Activated effector memory CD4-positive, alpha-beta T cell treated with Interleukin-2 at 50 U/mL for 16 hours (primary cell): ENCODE data around the gene PALB2.
"Not testable (repeated sequence)": the region's sequence is repeated elsewhere in the genome, so short reads cannot be mapped to it uniquely, and the experiment has no call there.

Experiments used
- DNase-seq: peaks from one replicate; pipeline ENCODE4 v3.0.0-alpha.2; 2020

The PALB2 gene

DNA sequence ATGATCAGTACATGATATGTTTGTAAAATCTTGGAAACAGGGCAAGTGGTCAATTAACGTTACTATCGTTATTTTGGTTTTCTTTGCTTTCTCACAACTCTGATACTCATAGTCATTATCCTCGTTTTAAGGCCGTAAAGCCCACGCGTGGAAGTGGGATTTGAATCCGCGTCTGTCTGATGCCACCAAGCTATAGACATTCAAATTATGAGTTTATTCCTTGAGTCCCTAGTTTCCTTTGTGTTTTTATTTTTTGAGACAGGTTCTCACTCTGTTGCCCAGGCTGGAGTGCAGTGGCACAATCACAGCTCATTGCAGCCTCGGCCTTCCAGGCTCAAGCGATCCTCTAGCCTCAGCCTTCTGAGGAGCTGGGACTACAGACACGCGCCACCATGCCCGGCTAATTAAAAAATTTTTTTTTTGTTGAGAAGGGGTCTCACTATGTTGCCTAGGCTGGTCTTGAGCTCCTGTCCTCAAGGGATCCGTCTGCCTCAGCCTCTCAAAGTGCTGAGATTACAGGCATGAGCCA is 1.2 kb upstream of the PALB2 start:
- no peak for DNase-seq

DNA sequence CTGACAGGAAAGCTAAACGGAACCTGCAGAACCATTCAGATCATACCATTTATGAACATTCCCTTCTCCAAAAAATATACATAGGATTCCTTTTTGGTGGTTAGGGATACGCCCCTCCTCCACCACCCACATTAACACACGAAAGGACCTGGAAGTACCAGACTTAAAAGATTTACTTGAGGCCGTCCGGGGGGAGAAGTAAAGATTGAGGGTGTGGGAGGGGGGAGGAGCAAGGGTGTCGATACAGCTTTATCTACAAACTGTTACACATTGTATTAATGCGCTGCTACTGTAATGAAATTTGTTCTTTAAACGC is 537 bp downstream of the PALB2 start:
- no peak for DNase-seq

DNA sequence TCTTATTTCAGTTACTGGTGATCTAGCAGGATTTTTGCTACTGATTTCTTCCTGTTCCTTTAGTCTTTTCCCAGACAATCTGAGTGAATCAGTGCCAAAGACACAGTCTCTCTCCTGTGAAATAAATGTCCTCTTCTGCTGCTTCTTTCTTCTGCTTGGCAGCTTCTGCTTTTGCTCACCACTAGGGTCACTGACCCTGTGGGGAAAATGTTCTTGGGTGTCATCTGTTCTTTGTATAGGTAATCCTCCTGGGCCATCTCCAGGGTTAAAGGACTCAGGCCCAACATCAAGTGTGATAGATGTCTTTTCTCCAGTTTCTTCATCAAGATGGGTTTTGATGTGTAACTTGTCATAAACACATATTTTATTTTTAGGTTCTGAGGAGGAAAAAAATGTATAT is 5.2 kb downstream of the PALB2 start:
- no peak for DNase-seq

DNA sequence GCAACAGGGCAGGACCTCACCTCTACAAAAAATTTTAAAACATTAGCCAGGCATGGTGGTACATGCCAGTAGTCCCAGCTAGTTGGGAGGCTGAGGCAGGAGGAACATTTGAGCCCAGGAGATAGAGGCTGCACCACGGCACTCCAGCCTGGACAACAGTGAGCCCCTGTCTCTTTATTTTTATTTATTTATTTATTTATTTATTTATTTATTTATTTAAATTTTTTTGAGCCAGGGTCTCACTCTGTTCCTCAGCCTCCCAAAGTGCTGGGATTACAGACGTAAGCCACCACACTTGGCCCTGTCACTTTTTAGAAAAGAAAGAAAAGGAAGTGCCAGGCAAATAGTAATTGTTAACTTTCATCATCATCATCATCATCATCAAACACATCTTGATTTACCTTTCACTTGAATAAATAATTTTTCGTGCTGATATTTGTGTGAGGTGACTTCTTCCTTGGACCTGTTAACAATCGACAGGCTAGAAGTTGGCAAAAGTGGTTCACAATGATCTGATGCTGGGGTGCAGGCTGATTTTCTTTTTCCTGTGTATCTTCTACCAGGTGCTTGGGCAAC is 6.6 kb downstream of the PALB2 start:
- no peak for DNase-seq

DNA sequence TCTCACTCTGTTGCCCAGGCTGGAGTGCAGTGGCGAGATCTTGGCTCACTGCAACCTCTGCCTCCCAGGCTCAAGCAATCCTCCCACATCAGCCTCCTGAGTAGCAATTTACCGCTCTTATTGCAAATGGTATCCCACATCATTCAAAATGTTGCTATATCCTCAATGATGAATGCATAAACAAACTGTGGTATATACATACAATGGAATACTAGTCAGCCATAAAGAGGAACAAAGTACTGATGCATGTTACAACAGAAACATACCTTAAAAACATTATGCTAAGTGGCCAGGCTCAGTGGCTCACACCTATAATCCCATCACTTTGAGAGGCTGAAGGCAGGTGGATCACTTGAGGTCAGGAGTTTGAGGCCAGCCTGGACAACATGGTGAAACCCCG is 9.2 kb downstream of the PALB2 start:
- DNase-seq: not testable (repeated sequence)

DNA sequence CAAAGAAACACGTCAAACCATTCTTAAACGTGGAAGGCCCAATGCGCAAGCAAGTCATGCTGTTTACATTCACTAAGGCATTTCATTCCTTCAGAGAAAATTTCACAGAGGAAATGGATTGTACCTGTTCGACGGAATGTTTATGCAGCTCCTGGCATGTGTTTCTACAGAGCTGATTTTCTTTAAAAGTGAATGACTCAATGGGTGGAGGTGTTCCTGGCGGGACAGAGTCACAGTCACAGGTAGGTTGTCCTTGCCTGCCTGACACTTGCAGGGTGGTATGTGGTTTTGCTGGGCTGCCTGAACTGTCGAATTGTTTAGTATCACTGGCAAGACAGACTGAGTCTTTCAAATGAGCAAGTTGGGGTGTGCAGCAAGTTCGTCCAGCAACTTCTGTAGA is 11.6 kb downstream of the PALB2 start:
- DNase-seq: no peak

DNA sequence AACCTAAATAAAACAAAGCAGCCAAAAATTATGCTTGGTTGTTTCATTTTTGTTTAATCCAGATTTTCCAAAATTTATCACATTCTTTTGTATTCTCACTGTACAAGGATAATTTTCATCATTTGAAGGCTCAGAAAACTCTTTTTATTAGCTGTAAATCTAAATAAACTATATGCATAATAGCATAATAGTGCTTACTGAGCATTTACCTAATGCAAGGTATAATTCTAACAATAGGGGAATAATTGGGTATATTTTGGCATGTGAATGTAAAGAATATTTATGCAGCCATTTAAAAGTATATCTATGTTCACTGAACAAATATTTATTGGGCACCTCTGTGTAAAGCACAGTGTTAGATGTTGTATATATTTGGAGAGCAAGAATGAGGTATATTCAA is 17.0 kb downstream of the PALB2 start:
- no peak for DNase-seq

DNA sequence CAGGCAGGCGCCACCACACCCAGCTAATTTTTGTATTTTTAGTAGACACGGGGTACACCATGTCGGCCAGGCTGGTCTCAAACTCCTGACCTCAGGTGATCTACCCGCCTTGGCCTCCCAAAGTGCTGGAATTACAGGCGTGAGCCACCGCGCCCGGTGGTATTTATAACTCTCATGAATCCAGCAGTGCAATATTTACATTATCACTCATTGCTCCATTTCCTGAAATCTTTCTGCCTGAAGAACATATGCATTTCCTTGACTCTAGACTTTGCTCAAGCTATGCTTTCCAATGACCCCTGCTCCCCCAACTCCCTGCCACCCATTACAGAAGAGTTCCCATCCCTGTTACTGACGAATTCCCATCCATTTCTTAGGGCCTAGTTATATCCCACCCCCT is 25.3 kb downstream of the PALB2 start:
- no peak for DNase-seq

DNA sequence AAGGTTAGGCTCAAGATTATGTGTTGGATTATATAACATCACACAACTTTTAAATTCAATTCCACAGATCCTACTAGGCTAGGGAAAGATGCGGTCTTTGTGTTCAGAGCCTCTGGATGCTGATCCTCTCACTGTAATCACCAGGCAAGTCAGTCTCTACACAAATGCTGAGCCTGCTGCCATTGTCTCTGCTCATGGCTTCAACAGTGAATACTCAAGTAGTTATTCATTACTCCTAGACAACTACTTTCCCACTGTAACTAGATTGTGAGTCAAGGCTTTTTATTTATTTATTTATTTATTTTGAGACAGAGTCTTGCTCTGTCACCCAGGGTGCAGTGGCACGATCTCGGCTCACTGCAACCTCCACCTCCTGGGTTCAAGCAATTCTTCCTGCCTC is 29.2 kb downstream of the PALB2 start:
- DNase-seq: no peak

DNA sequence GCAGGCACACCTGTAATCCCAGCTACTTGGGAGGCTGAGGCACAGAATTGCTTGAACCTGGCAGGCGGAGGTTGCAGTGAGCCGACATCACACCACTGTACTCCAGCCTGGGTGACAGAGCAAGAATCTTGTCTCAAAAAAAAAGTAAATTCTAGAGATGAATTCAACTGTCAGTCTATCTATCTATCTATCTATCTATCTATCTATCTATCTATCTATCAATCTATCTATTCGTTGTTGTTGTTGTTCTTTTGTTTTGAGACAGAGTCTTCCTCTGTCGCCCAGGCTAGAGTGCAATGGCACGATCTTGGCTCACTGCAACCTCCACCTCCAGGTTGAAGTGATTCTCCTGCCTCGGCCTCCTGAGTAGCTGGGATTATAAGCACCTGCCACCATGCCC is 30.2 kb downstream of the PALB2 start:
- not testable (repeated sequence) for DNase-seq

DNA sequence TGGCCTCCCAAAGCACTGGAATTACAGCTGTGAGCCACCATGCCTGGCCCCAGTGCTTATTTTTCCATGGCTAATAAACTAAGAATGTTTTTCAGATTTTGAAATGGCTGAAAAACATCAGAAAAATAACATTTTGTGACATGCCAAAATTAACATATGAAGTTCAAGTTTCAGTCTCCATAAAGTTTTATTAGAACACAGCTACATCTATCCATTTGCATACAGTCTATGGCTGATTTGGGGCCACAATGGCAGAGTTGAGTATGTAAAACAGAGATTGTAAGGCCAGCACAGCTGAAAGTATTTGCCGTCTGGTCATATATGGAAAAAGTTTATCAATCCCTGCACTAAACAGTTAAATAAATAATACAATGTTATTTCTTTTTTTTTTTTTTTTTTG is 31.2 kb downstream of the PALB2 start:
- no peak for DNase-seq

DNA sequence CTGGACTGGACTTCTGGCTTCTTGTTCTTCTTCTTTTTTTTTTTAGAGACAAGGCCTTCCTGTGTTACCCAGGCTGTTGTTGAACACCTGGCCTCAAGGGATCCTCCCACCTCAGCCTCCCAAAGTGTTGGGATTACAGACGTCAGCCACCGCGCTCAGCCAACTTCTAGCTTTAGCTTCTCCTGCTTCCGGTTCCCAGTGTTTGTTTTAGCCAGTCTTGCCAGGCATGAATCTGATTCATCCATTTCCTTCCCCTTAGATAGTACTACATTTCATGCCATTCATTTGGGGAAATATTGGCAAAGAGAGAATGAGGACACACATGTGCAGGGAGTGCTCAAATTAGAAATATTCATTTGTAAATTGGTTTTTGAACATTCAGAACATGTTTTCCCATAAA is 32.9 kb downstream of the PALB2 start:
- no peak for DNase-seq

DNA sequence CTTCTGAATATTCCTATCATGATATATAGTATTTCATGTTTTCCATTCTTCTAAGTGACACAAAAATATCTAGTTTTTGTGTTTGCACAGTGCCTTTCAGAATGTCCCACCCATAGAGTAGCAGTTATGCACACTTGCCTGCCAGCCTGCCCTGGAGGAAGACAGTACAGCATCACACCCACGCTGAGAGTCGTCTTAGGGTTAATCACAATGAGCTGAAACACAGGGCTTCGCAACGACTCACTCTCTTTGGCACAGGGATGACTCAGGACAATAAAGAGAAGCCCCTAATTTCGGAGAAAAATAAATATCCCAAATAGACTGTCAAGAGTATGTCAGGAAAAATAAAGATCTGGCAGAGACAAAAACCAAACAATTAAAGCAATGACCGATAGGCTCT is 33.4 kb downstream of the PALB2 start:
- no peak for DNase-seq

DNA sequence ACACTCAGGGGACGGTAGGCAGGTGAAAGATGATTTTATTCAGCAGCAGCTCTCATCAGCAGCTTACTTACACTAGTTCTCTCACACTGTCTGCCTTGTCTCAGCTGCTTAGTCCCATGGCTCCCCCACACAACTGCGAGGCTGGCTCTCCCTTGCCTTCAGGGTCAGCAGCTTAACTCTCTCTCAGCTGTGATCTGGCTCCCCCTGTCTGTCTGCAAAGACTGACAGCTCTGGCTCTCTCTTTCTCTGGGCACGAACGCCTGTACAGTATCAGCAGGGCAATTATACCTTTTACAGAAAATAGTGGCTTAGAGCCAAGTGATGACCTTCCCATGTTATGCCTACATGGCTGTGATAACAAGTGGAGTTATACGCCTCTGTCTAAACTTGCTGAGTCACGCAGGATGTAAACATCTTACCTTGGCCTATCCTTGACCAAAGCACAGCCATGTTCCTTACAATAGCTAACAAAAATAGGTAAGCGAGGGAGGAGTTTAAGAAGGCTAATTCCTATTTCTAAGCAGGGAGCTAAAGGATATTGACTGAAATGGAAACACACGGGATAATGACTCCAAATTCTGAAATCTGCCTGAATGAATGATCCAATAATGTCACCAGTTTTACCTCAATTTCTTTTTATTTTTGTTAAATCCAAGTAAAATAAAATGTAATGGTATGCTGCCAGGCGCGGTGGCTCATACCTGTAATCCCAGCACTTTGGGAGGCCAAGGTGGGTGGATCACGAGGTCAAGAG is 43.9 kb downstream of the PALB2 start:
- DNase-seq: no peak

DNA sequence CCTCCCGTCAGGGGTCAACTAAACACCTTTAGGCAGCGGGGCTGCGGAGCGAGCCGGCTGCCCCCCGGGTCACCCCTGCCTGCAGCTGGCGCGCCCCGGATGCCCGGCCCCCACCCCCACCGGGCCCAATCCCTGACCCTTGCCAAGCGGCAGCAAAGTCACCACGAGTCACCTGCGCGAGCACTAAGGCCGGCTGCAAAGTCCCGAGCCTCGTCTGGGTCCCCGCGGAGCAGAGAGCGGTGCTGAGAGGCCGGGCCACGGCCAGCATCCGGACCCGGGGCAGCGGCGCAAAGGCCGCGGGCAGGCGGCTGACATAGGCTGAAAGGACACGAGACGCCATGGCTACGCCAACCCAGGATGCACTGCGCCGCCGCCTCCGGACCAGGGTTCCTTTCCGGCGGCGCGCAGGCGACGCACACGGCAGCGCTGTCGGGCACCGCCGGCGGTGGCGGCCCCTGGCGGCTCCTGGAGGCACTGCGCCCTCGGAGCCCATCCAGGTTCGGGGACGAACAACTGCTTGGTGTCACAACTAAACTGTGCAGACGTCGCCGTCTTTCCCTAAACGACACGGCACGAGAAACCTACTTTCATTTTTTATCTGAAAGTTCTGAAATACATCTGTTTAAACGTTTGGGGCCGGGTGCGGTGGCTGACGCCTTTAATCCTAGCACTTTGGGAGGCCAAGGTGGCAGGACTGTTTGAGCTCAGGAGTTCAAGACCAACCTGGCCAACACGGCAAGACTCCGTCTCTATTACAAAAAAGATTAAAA is 45.0 kb downstream of the PALB2 start, which contains the start of gene NDUFAB1:
NDUFAB1 (minus strand) TSS at position 366 of the 770 bp plus-strand sequence; CDS start at position 340, 26 bp downstream.
- DNase-seq: peak; percentile 87

DNA sequence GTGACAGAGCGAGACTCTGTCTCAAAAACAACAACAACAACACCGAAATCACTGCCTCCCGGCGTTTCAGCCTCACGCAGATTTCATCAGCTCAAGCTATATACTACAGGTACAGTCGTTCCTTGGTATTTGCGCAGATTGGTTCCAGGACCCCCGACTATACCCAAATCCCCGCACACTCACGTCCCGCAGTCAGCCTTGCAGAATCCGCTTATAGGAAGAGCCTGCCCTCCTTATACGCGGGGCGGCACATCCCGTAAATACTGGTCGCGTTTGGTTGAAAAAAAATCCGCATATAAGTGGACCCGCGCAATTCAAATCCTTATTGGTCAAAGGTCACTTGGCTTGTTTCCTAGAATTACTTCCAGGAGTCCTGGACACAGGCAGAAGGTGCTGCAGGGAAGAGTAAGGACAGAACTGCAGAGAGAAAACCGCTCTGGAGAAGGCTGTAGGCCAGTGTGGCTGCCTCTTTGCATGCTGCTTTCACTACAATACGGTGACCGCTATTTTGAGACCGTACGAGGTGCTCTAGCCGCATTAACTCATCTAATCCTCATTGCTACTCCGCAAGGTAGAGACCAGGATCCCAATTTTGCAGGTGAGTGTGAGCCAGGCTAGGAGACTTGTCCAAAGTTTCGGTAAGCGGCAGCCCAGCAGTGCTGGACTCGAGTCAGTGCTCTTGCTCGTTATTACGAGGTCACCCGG is 45.7 kb downstream of the PALB2 start:
- DNase-seq: no peak

DNA sequence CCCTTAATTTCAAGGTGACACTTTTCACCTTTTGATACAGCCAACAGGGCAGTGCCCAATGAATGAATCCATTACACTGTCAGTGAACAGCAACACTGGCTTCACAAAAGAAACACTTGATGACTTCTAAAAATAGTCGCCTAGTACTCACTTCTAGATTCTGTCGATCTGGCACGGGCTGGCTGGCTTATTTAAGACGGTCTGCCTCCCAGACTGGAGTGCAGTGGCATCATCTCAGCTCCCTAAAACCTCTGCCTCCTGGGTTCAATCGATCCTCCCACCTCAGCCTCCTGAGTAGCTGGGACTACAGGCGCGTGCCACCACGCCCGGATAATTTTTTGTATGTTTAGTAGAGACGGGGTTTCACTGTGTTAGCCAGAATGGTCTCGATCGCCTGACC is 46.9 kb downstream of the PALB2 start:
- no peak for DNase-seq

DNA sequence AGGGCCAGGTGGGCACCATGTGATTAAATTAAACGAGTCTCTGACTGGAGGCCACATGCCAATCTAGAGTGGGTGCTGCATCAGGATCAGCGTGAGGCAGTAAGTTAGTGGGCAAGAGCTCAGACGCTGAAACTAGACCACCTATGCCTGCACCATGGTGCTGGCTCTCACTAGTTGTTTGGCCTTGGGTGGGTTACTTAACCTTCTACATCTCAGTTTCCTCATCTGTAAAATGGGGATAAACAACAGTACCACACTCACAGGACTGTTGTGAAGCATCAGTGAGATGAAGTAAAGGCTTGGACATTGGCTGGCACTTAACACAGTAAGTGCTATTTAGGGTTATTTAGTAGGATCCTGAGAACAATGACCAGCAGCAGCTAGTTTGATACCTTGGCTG is 50.9 kb downstream of the PALB2 start:
- DNase-seq: no peak

DNA sequence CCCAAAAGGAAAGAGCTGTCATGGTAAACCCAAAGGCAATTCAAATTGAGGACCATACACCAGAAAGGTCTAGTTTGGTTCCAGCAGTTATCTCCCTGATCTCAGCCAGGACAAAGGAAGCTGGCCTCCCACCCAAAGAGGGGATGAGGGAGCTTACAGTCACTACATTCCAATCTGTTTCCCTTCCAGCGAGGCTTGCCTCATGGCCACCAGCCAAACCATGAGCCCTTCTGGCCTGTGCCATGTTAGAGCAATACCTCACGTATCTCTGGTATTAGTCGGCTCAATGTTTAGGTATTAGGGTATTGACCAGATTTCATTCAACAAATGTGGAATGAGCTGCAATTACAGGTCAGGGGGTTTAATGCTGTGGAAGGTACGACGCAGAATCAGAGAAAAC is 53.4 kb downstream of the PALB2 start:
- no peak for DNase-seq

DNA sequence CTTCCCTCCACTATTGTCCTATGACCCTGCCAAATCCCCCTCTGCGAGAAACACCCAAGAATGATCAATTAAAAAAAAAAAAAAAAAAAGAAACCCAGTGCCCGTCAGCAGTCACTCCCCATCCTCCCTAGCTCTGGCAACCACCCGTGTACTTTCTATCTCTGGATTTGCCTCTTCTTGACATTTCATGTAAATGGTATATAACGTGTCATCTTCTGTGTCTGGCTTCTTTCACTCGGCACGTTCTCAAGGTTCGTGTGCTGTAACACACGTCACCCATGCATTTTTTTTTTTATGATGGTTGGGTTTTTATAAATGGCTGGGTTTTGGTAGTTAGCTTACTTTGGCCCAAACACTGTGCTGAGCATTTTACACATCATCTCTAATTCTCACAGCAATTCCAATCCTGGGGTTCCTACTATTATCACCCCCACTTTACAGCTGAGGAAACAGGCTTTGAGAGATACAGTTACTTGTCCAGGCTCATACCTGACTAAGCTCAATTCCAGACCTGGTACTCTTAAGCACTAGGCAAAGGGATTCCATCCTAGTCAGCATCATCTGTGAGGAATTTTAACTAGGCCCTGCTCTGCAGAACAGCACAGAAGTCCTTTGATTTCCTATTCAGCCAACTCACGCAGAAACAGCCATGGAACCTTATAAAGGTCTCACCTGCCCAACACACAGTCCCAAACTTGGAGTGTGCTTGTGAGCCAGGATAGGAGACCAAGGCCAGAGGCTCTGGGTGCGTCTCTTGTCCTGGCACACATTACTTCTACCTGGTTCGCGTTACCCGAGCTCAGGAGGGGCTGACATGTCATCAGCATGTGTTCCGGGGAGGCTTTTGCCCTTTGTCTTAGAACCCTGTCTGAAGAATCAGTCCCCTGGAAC is 56.7 kb downstream of the PALB2 start:
- DNase-seq: no peak

DNA sequence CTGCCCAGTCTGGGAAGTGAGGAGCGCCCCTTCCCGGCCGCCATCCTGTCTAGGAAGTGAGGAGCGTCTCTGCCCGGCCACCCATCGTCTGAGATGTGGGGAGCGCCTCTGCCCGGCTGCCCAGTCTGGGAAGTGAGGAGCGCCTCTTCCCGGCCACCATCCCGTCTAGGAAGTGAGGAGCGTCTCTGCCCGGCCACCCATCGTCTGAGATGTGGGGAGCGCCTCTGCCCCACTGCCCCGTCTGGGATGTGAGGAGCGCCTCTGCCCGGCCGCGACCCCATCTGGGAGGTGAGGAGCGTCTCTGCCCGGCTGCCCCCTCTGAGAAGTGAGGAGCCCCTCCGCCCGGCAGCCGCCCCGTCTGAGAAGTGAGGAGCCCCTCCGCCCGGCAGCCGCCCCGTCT is 57.8 kb downstream of the PALB2 start:
- DNase-seq: not testable (repeated sequence)

DNA sequence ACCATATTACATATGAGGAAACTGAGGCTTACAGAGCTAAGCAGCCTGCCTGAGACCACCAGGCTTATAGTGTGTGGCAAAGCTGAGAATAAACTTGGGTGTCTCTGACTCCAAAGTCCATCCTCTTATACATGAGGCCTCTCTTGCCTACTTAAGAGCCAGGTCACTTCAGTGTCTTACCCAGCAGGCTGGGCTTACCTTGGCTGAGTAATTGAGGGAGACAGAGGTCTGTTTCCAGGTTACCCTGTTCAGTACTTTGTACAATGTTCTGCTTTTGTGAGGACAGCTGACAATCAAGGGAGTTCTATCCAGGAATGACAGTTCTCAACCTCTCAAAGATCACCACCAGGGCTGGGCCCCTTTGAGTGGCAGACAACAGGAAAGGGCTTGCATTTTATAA is 59.3 kb downstream of the PALB2 start:
- DNase-seq: no peak
